Testis (tissue), 2 donors: ENCODE measurements around the gene MEF2C.

Experiments
- CTCF ChIP-seq, 3 experiments: fragments of 450-650 bp in 2 of 3; fragments of 200-600 bp in 1 of 3; sonication (generic) in 1 of 3; IDR thresholded peaks; one replicate each; pipeline ENCODE4 v1.5.1; 2016 to 2019; ENCODE audit warnings: antibody characterized with exemption in 3 of 3, mild to moderate bottlenecking in 2 of 3, moderate library complexity in 1 of 3
- POLR2A ChIP-seq: fragments of 450-650 bp; IDR thresholded peaks from one replicate; pipeline ENCODE4 v1.6.1; 2017; ENCODE audit warnings: antibody characterized with exemption, mild to moderate bottlenecking, moderate library complexity

- TF ChIP-seq CTCF (IDR thresholded peaks at IDR 0.05) (no peak), POLR2A (no peak)
Observed at GRCh38 chr5:88834499-88834898, 48.5 kb downstream of the MEF2C start.
